Heart left ventricle (tissue), 16 donors: ENCODE measurements around the gene SNAP25. TPM values are rescaled to one million over a fixed set of nuclear protein-coding genes. Genes with fewer than 3 reads are reported as not detected.

ENCODE experiments used
- ATAC-seq, 4 donors: fragments of 200-7000 bp; cut with Tn5 transposase; one replicate each; pipeline ENCODE4 v1.9.1; 2020 to 2022; ENCODE audit warnings: moderate library complexity in 4 of 4, mild to moderate bottlenecking in 3 of 4, moderate number of reproducible peaks in 1 of 4
- DNase-seq, 5 donors: peaks; one replicate each; pipeline ENCODE4 v3.0.0-alpha.2; 2020
- H3K27ac ChIP-seq, 12 donors: fragments of 200-600 bp; sonication (generic) in 4 of 12; one replicate each; pipeline versions ENCODE4 v1.5.0 to v1.8.0; 2016 to 2022; ENCODE audit warnings: mild to moderate bottlenecking in 2 of 12
- H3K27me3 ChIP-seq, 9 donors: fragments of 200-600 bp; sonication (generic) in 2 of 9; one replicate each; pipeline versions ENCODE4 v1.5.1 to v1.8.0; 2016 to 2022; ENCODE audit warnings: mild to moderate bottlenecking in 3 of 9
- H3K36me3 ChIP-seq, 9 donors: fragments of 200-600 bp; sonication (generic) in 2 of 9; one replicate each; pipeline versions ENCODE4 v1.5.0 to v1.8.0; 2018 to 2022; ENCODE audit warnings: mild to moderate bottlenecking in 2 of 9
- H3K4me1 ChIP-seq, 12 donors: fragments of 200-600 bp; sonication (generic) in 4 of 12; one replicate each; pipeline versions ENCODE4 v1.5.0 to v1.8.0; 2016 to 2022; ENCODE audit warnings: mild to moderate bottlenecking in 3 of 12
- H3K4me3 ChIP-seq, 12 donors: fragments of 200-600 bp; sonication (generic) in 4 of 12; one replicate each; pipeline versions ENCODE4 v1.5.0 to v1.8.0; 2017 to 2022; ENCODE audit warnings: mild to moderate bottlenecking in 9 of 12, moderate library complexity in 4 of 12
- H3K9me3 ChIP-seq, 12 donors: fragments of 200-600 bp; sonication (generic) in 4 of 12; one replicate each; pipeline versions ENCODE4 v1.5.0 to v1.8.0; 2016 to 2022; ENCODE audit warnings: mild to moderate bottlenecking in 1 of 12
- POLR2A ChIP-seq, 2 donors: fragments of 450-650 bp; IDR thresholded peaks; one replicate each; pipeline ENCODE4 v1.6.1; 2017; ENCODE audit warnings: antibody characterized with exemption in 2 of 2, mild to moderate bottlenecking in 2 of 2, moderate library complexity in 2 of 2
- WGBS, 4 donors: extraction: QIAGEN DNeasy Blood & Tissue Kit in 2 of 4; methylation state at CpG; one replicate each; pipeline versions ENCODE4 v1.1.5 to v1.1.7; 2013 to 2018; 5-methylcytosine and 5-hydroxymethylcytosine counted together
- intact Hi-C, 10 donors: fragments of 100-400 bp; cut with DNase I; formaldehyde crosslinking; loops; one replicate each; pipeline versions ENCODE4 v1.11.1 to v1.14.2; 2022
- polyA plus RNA-seq, 2 donors: library from polyadenylated mRNA; stranded (reverse); fragments of 200-250 nt; gene quantifications; one replicate each; pipeline ENCODE4 v1.2.3, GENCODE V29; 2013
- total RNA-seq, 9 donors: library from RNA; depleted of rRNA in 2 of 9; stranded (reverse); fragments of >200 nt in 2 of 9; fragmentation: NEBNext Ultra II Directional in 3 of 9; extraction: Animal tissue kit (Norgen Biotek cat#: 25700) in 3 of 9; gene quantifications; one replicate each; pipeline versions ENCODE4 v1.1.0 to v1.2.4, GENCODE V29; 2016 to 2023
- TF ChIP-seq, protein P1 (sequence below), 12 donors: fragments of 200-600 bp; sonication (generic) in 4 of 12; IDR thresholded peaks; one replicate each; pipeline versions ENCODE4 v1.5.0 to v1.8.0; 2018 to 2022; ENCODE audit warnings: antibody characterized with exemption in 12 of 12, mild to moderate bottlenecking in 5 of 12
- donor health status: ischemic (EF 13 %, LVEDD 7.1; RV severe dilation, severe dysfunction).
- donor health status: healthy with polysubstance abuse.
- donor health status: DM: no; HTN: yes; CAD: no.
- donor health status: DM: no; HTN: no; CAD: no.
- donor health status: ischemic (EF 25% LVEDD 6.9; RV normal size, moderate dysfunction).
- donor health status: ischemic (EF 25% LVEDD 5.7; RV mildly dilated, moderate dysfunction).
- donor health status: healthy.
- donor health status: DM: yes; HTN: yes; CAD: no.
- donor health status: ischemic (EF 35%, LVEDD 5.7; RV mildly dilated, moderate dysfunction).
- donor health status: nonischemic (EF 11% LVEDD 7.7; RV severe dilation, severe dysfunction).
- donor health status: DM: yes; HTN: yes; CAD: no.
- donor health status: PGD.
- donor health status: ischemic (EF 29% LVEDD 5.4; RV normal size, mild dysfunction).
- donor health status: nonischemic (EF 23%, LVEDD 6.1; RV moderate dilation, normal function).

The SNAP25 gene
- total and polyA plus RNA-seq, 11 donors, result 0.10 to 0.91 (median 0.40) TPM; not detected in 5

DNA sequence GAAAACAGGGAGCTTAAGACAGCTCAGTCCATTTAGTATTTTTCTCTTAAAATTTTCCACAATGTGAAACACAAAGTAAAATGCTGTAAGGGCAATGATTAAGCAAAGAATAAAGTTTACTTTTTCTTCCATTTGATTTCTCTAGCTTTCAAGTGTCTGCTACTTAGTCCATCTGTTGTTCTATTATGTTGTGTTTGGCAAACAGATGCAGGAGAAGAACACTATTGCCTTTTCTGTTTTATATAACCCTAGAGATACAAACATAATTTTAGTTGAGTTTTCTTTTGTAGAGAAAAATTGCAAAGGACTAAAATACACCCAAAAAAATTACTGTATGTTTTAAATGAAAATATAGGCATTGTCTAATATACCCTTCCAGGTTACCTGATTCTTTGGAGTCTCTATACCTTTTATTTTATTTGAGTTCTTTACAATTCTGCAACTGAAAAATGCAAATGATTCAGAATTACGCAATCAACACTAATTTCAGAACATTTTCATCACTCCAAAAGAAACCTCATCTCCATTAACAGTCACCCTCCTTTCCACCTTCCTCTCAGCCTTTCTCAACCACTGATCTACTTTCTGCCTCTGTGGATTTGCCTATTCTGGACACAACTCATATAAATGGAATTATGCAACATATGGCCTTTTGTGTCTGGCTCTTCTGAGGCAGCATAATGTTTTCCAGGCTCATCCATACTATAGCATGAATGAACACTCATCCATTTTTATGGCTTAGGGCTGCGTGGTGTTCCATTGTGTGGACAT is 118.5 kb downstream of the SNAP25 start:
- WGBS, 4 donors, result 80 to 94% (median 90%) methylated on average over 2 of the region's 2 CpGs
- Histone ChIP-seq H3K4me1 (peaks cover 0 to 4% (median 0%) of the 10 kb centered on the region in 12 donors), H3K4me3 (no peak overlapping the region), H3K36me3 (no peaks in the 10 kb centered on the region), H3K27ac (no peak overlapping the region), H3K27me3 (peaks cover 0 to 9% (median 0%) of the 10 kb centered on the region in 9 donors), H3K9me3 (no peaks in the 10 kb centered on the region)
- ATAC-seq (no peak), DNase-seq (no peak)
- TF ChIP-seq, protein P1, sequence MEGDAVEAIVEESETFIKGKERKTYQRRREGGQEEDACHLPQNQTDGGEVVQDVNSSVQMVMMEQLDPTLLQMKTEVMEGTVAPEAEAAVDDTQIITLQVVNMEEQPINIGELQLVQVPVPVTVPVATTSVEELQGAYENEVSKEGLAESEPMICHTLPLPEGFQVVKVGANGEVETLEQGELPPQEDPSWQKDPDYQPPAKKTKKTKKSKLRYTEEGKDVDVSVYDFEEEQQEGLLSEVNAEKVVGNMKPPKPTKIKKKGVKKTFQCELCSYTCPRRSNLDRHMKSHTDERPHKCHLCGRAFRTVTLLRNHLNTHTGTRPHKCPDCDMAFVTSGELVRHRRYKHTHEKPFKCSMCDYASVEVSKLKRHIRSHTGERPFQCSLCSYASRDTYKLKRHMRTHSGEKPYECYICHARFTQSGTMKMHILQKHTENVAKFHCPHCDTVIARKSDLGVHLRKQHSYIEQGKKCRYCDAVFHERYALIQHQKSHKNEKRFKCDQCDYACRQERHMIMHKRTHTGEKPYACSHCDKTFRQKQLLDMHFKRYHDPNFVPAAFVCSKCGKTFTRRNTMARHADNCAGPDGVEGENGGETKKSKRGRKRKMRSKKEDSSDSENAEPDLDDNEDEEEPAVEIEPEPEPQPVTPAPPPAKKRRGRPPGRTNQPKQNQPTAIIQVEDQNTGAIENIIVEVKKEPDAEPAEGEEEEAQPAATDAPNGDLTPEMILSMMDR (IDR thresholded peaks at IDR 0.05), result no peak
- TF ChIP-seq POLR2A (IDR thresholded peaks at IDR 0.05), result no peak
- intact Hi-C loops, result no loop called here

DNA sequence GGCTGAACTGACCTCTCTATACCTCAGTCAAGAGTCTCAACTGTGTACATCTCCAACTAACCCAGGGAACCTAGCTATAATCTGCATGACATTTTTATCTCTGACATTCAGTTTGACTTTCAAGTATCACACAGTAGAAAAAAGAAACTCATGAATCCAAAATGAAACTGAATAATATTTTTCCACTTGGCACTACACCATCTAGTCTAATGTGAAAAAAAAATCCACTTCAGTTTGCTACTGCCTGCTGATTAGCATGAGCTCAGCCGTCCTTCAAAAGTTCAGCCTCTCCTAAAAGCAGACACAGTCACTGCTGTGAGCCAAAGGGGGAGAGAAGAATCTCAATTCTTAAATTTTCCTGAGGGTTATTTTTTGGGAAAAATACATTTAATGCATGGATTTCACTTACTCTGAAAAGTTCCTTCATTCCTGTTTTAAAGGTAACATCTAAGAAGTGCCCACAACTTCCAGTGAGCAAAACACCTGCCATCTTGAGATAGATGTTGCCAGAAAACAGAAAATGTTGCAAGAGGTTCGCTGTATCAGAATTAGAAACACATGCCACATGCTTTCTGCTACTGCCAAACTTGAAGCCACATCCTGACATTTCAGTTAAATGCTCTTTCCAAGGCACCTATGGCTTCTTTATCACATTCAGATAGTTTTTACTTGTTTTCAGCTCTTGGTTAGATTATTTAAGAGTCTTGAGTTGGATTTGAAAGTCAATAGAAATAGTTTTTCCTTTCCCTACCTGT is 120.0 kb downstream of the SNAP25 start:
- H3K36me3 ChIP-seq, result no peaks in the 10 kb centered on the region
- peaks cover 0 to 4% (median 0%) of the 10 kb centered on the region in 12 donors for H3K9me3 ChIP-seq
- WGBS, 4 donors, result 55 to 67% (median 59%) methylated on average over 2 of the region's 2 CpGs
- no peaks in the 10 kb centered on the region for H3K4me1 ChIP-seq
- no peak overlapping the region for H3K27ac ChIP-seq
- no peak overlapping the region for H3K4me3 ChIP-seq
- H3K27me3 ChIP-seq, result peaks cover 0 to 14% (median 0%) of the 10 kb centered on the region in 9 donors
- intact Hi-C loops, result no loop called here
- no peak for TF ChIP-seq POLR2A (IDR thresholded peaks at IDR 0.05)
- TF ChIP-seq, protein P1 (IDR thresholded peaks at IDR 0.05), result no peak
- ATAC-seq, result no peak
- DNase-seq, result no peak

DNA sequence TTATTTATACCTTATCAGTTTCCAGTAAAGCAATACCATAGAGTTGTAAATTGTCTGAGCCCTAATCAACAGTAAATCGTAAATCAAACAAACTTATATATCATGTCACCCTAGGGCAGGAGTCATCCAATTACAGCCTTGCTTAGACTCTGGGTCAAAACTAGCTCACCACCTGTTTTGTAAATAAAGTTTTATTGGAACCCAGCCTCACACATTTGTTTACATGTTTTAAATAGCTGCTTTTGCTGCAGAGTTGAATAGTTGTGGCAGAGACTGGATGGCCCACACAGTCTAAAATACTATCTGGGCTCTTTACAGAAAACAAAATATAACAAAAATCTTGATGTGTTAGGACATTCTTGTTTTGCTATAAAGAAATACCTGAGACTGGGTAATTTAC is 121.0 kb downstream of the SNAP25 start:
- Histone ChIP-seq H3K4me1 (no peaks in the 10 kb centered on the region), H3K36me3 (no peaks in the 10 kb centered on the region), H3K9me3 (peaks cover 0 to 4% (median 0%) of the 10 kb centered on the region in 12 donors), H3K27me3 (peaks cover 0 to 14% (median 0%) of the 10 kb centered on the region in 9 donors), H3K4me3 (no peak overlapping the region), H3K27ac (no peak overlapping the region)
- intact Hi-C loops, result no loop called here
- TF ChIP-seq, protein P1 (IDR thresholded peaks at IDR 0.05), result no peak
- no peak for TF ChIP-seq POLR2A (IDR thresholded peaks at IDR 0.05)
- DNase-seq, result no peak
- WGBS, 4 donors, result 91 to 100% (median 96%) methylated on average over 1 of the region's 1 CpG
- no peak for ATAC-seq

DNA sequence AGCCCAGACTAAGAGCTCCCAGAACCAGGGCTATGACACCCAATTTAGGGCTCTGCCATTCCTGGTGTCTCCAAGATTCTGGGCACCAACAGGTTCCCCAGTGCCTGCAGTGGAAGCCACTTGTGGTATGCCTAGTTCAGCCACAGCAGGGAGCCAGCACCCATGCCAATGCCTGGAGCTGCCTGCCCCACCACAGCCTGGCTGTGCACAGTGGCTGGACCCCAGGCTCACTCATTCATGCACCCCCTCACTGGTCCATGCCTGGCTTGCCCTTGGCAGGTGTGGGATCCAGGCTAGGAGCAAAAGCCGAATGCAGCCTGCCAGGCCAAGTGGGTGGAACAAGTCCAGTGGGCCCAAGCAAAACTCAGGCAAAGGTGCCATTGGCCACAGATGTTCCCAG is 123.5 kb downstream of the SNAP25 start:
- Histone ChIP-seq H3K4me1 (no peaks in the 10 kb centered on the region), H3K36me3 (no peaks in the 10 kb centered on the region), H3K27me3 (peaks cover 0 to 14% (median 0%) of the 10 kb centered on the region in 9 donors), H3K27ac (no peak overlapping the region), H3K4me3 (no peak overlapping the region), H3K9me3 (peaks cover 0 to 4% (median 0%) of the 10 kb centered on the region in 12 donors)
- ATAC-seq (no peak), DNase-seq (no peak)
- TF ChIP-seq POLR2A (IDR thresholded peaks at IDR 0.05), result no peak
- intact Hi-C loops, result no loop called here
- 75 to 93% (median 81%) methylated on average over 1 of the region's 1 CpG for WGBS, 4 donors
